ENCODE results near the gene GRK6. TPM values are rescaled to one million over a fixed set of nuclear protein-coding genes. Genes with fewer than 3 reads are reported as not detected.

The GRK6 gene
- total and polyA plus RNA-seq, 2 of the 4 experiments (the other 2 are of a cell fraction) = 25.3 to 30.1 TPM

- CTCF ChIA-PET = interaction anchor here (0.6 to 3.1 kb wide), 3 partner anchors 22 to 74 kb away, joined by 3 to 13 read pairs (median 4); no protein-coding TSS in a partner anchor
- Histone ChIP-seq H3K18ac (ENCODE audit: low read depth, low read length) (peak overlapping the region; percentile 75), H3K4me1 (ENCODE audit: control insufficient read depth, insufficient read depth, low read length) (peaks cover 13% of the 10 kb centered on the region), H4K91ac (ENCODE audit: insufficient read depth, low read depth, low read length) (peak overlapping the region; percentile 96), H4K5ac (ENCODE audit: low read depth, low read length) (peak overlapping the region; percentile 94), H4K8ac (ENCODE audit: low read depth in 2 of 2, low read length in 2 of 2) (peak overlapping the region; percentile 95 to 98), H2AFZ (replicated peaks; ENCODE audit: low read length, poor library complexity) (peak overlapping the region; percentile 97), H3K27ac (ENCODE audit: insufficient read depth, low read length) (peak overlapping the region; percentile 85), H2BK5ac (ENCODE audit: low read depth, low read length, poor library complexity, severe bottlenecking) (peak overlapping the region; percentile 75), H3K56ac (ENCODE audit: extremely low read depth, insufficient read depth, low read length) (peak overlapping the region; percentile 82), H3K4me3 (ENCODE audit: insufficient read depth, low read depth, low read length) (peak overlapping the region; percentile 47), H2AK5ac (ENCODE audit: low read depth, low read length) (peak overlapping the region; percentile 93), H3K4me2 (ENCODE audit: low read depth, low read length) (peak overlapping the region; percentile 73), H3K9ac (ENCODE audit: low read depth, low read length) (peak overlapping the region; percentile 76), H3K9me3 (ENCODE audit: control insufficient read depth, insufficient read depth, low read length) (no peaks in the 10 kb centered on the region), H4K20me1 (ENCODE audit: insufficient read depth, low read length) (peaks cover 27% of the 10 kb centered on the region), H2BK20ac (ENCODE audit: low read depth, low read length) (peak overlapping the region; percentile 84), H2AK9ac (replicated peaks; ENCODE audit: low read depth, low read length, poor library complexity) (peak overlapping the region; percentile 95), H3K23ac (ENCODE audit: low read depth, low read length) (peak overlapping the region; percentile 93), H3K27me3 (ENCODE audit: control insufficient read depth, insufficient read depth, low read length) (no peaks in the 10 kb centered on the region), H3K36me3 (ENCODE audit: control insufficient read depth, insufficient read depth, low read length) (no peaks in the 10 kb centered on the region), H3K9me1 (ENCODE audit: insufficient read depth, low read length) (peaks cover 15% of the 10 kb centered on the region), H2BK120ac (ENCODE audit: low read depth, low read length) (peak overlapping the region; percentile 90), H3K4ac (ENCODE audit: low read depth, low read length) (peak overlapping the region; percentile 97), H3K14ac (replicated peaks; ENCODE audit: low read depth, low read length) (peak overlapping the region; percentile 95), H3K79me1 (ENCODE audit: low read depth in 1 of 2, low read length in 2 of 2) (peaks cover 13 to 46% of the 10 kb centered on the region in 2 experiments), H2BK15ac (ENCODE audit: low read depth, low read length) (peak overlapping the region; percentile 97)
- WGBS, 2 experiments (ENCODE audit: extremely low coverage in 2 of 2, insufficient read length in 1 of 2) = 2% methylated on average over 10 of the region's 52 CpGs; no CpG with 5 or more reads in 1 of the 2 experiments
- dilution Hi-C loops (cut with HindIII; ENCODE audit: low sequenced_read_pairs, unreplicated experiment) = no loop called here
- DNase-seq (peak; percentile 100), ATAC-seq (ENCODE audit: low read depth) (peak; percentile 94)
- in situ Hi-C loops (cut with MboI; ENCODE audit: low sequenced_read_pairs) = no loop called here
- intact Hi-C loops (cut with micrococcal nuclease) = loop anchor here (1.0 kb wide), 1 partner anchor 22 kb away; no protein-coding TSS in a partner anchor
- no TSS peak for BruUV-seq (replicated peaks)
- POLR2A ChIA-PET (ENCODE audit: unreplicated experiment) = interaction anchor here (0.6 to 0.9 kb wide), 6 partner anchors 10 to 141 kb away, joined by 3 to 7 read pairs (median 4); partner anchors contain the start of gene PDLIM7
- no peak for TF ChIP-seq ELK1 (IDR thresholded peaks at IDR 0.05; ENCODE audit: borderline replicate concordance, low read depth, low read length)
- TF ChIP-seq MAZ (IDR thresholded peaks at IDR 0.05; ENCODE audit: borderline replicate concordance, low read depth, low read length) = peak; percentile 64; the same call in 1 of the 2 replicates
- peak; percentile 19; the same call in 1 of the 2 replicates for TF ChIP-seq BHLHE40 (IDR thresholded peaks at IDR 0.05; ENCODE audit: low read depth, low read length)
- no peak for TF ChIP-seq RFX5 (IDR thresholded peaks at IDR 0.05; ENCODE audit: low read depth, low read length)
- TF ChIP-seq NFE2L2 (IDR thresholded peaks at IDR 0.05; ENCODE audit: low read depth, low read length) = no peak
- TF ChIP-seq CEBPB (IDR thresholded peaks at IDR 0.05; ENCODE audit: low read depth, low read length) = no peak
- TF ChIP-seq CTCF (conservative IDR thresholded peaks at IDR 0.05; ENCODE audit: low read depth, low read length) = no peak
- no peak for TF ChIP-seq RAD21 (IDR thresholded peaks at IDR 0.05; ENCODE audit: low read length)
- TF ChIP-seq SMC3 (IDR thresholded peaks at IDR 0.05; ENCODE audit: low read depth, low read length) = no peak
- TF ChIP-seq RCOR1 (IDR thresholded peaks at IDR 0.05; ENCODE audit: insufficient replicate concordance, low read length) = peak; percentile 81
- peak; percentile 38; the same call in 1 of the 2 replicates for TF ChIP-seq FOS (IDR thresholded peaks at IDR 0.05; ENCODE audit: low read depth, low read length)
- TF ChIP-seq MXI1 (IDR thresholded peaks at IDR 0.05; ENCODE audit: borderline replicate concordance, low read depth, low read length) = no peak; the same call in 1 of the 2 replicates
- peak; percentile 70; the same call in 1 of the 2 replicates for TF ChIP-seq POLR2A (IDR thresholded peaks at IDR 0.05; ENCODE audit: low read depth, low read length)
- no peak for TF ChIP-seq CHD1 (IDR thresholded peaks at IDR 0.05; ENCODE audit: low read depth, low read length)
- TF ChIP-seq MAFK (IDR thresholded peaks at IDR 0.05; ENCODE audit: low read depth, low read length) = no peak
These were observed 493 bp upstream of the GRK6 start for GRCh38 chr5:177425801-177426565.
